Hepatocyte (in vitro differentiated cells): Measurements from ENCODE around the gene DEPDC5. TPM values are rescaled to one million over a fixed set of nuclear protein-coding genes. Genes with fewer than 3 reads are reported as not detected.

Experiments
- DNase-seq: peaks from one replicate; pipeline ENCODE4 v3.0.0-alpha.2; 2016; ENCODE audit warnings: low spot score
- H2AFZ ChIP-seq: fragments of 200-600 bp; sonication (generic); 2 replicates; pipeline ENCODE4 v1.6.0; 2016; ENCODE audit warnings: antibody characterized with exemption, mild to moderate bottlenecking
- H3K27ac ChIP-seq: fragments of 200-600 bp; sonication (generic); 2 replicates; pipeline ENCODE4 v1.5.1; 2016; ENCODE audit warnings: mild to moderate bottlenecking
- H3K27me3 ChIP-seq: fragments of 200-600 bp; sonication (generic); 2 replicates; pipeline ENCODE4 v1.6.1; 2016
- H3K36me3 ChIP-seq: fragments of 200-600 bp; sonication (generic); replicated peaks from 2 replicates; pipeline ENCODE4 v1.5.1; 2016; ENCODE audit warnings: low read depth; ENCODE audit not compliant: insufficient read depth
- H3K4me1 ChIP-seq: fragments of 200-600 bp; sonication (generic); 2 replicates; pipeline ENCODE4 v1.5.1; 2016; ENCODE audit warnings: mild to moderate bottlenecking, moderate library complexity; ENCODE audit not compliant: insufficient read depth
- H3K4me2 ChIP-seq: fragments of 200-600 bp; sonication (generic); 2 replicates; pipeline ENCODE4 v1.6.0; 2016
- H3K4me3 ChIP-seq: fragments of 200-600 bp; sonication (generic); 2 replicates; pipeline ENCODE4 v1.5.1; 2016; ENCODE audit warnings: mild to moderate bottlenecking
- H3K79me2 ChIP-seq: fragments of 200-600 bp; sonication (generic); 2 replicates; pipeline ENCODE4 v1.6.0; 2017; ENCODE audit warnings: mild to moderate bottlenecking
- H3K9me2 ChIP-seq: fragments of 200-600 bp; sonication (generic); replicated peaks from 2 replicates; pipeline ENCODE4 v1.6.0; 2017; ENCODE audit warnings: mild to moderate bottlenecking; ENCODE audit not compliant: insufficient read depth
- H3K9me3 ChIP-seq: fragments of 200-600 bp; sonication (generic); 2 replicates; pipeline ENCODE4 v1.5.1; 2016; ENCODE audit warnings: low read depth, mild to moderate bottlenecking
- H4K20me1 ChIP-seq: fragments of 200-600 bp; sonication (generic); 2 replicates; pipeline ENCODE4 v1.6.0; 2016; ENCODE audit warnings: mild to moderate bottlenecking; ENCODE audit not compliant: insufficient read depth, poor library complexity, severe bottlenecking
- EZH2 ChIP-seq: fragments of 200-600 bp; sonication (generic); IDR thresholded peaks from 2 replicates; pipeline ENCODE4 v1.6.1; 2016; ENCODE audit warnings: antibody characterized with exemption, mild to moderate bottlenecking, borderline replicate concordance
- EZH2phosphoT487 ChIP-seq: fragments of 200-600 bp; sonication (generic); IDR thresholded peaks from one replicate; pipeline ENCODE4 v1.6.1; 2018; ENCODE audit warnings: antibody characterized with exemption, mild to moderate bottlenecking, low read depth, moderate library complexity; ENCODE audit not compliant: unreplicated experiment, severe bottlenecking
- WGBS: methylation state at CpG from one replicate; pipeline ENCODE4 v1.1.6; 2016; ENCODE audit warnings: low lambda C conversion rate; ENCODE audit errors: missing lambda C conversion rate; 5-methylcytosine and 5-hydroxymethylcytosine counted together
- polyA plus RNA-seq: library from polyadenylated mRNA; unstranded; fragments of >200 nt; fragmentation: Nextera tagmentation; extraction: Ambion mirVana; gene quantifications from 2 replicates; pipeline ENCODE4 v1.2.1, GENCODE V29; 2016
- total RNA-seq: library from RNA; depleted of rRNA; stranded (reverse); fragments of >200 nt; gene quantifications from 2 replicates; pipeline ENCODE4 v1.2.3, GENCODE V29; 2014
- TF ChIP-seq, protein P1 (sequence below): fragments of 200-600 bp; sonication (generic); IDR thresholded peaks from 2 replicates; pipeline ENCODE4 v1.5.1; 2016; ENCODE audit warnings: antibody characterized with exemption, mild to moderate bottlenecking; ENCODE audit not compliant: poor library complexity

Gene DEPDC5
- total and polyA plus RNA-seq, 2 experiments from 2014 or later = 12.9 to 14.5 TPM

DNA sequence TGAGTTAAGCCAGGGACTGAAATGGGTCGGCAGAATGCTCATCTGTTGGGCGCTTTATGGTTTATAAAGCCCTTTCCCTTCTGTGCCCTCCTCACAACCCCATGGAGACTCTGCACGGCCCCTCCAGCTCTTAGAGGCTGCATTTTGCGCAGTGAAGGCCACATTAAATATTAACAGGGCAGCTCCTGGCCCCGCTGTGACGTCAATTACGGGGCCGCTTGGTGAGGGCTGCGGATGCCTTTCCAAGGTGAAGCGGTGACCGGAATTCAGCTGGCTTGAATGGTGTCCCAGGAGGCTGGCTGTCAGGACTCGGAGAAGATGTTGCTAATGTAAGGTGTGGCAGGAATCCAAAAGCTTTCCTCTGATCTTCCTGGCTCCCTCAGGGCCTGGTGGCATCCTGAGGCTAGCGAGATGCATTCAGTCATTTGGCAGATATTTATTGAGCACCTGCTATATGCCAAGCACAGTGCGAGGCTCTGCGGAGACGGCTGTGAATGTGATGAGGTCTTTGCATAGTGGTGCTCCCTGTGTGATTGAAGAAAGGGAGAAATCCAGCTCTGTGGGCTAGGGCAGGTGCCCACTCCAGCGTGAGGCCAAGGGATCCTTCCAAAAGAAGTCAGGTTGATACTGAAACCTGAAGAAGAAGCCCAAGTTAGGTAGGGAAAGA lies 180.1 kb downstream of the DEPDC5 start:
- Histone ChIP-seq H3K9me3 (no peaks in the 10 kb centered on the region), H3K9me2 (no peaks in the 10 kb centered on the region)

DNA sequence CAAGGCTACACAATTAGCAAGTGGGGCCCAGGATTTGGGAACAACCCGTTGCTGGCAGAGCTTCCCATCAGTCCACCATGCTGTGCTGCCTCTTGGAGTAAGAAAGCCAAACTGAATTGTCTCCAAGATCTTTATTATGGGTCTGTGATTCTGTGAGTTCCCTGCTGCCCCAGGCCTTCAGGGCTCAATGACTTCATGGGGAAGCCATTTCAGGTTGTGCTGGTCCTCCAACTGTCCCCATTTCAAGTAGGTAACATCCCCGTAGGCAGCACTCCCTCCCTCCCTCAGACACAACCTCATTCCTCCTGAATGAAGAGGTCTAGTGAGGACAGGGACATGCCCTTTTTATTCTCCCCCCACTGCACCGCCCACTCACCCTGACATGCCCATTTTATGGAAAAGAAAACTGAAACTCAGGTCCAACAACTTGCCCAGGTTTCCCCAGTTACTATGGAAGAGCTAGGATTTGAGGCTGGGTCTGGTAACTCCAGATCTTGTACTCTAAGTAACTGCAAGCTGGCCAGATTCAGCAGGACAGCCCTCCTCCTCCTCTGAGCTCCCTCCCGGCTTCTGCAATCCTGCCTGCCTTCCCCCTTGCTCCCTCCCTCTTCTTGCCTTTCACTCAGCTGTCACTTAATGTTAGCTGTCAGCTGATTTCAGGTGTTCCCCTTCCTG lies 182.3 kb downstream of the DEPDC5 start:
- Histone ChIP-seq H3K4me3 (no peak overlapping the region), H3K27me3 (no peaks in the 10 kb centered on the region), H3K79me2 (no peaks in the 10 kb centered on the region), H3K4me1 (no peaks in the 10 kb centered on the region), H3K36me3 (no peaks in the 10 kb centered on the region), H3K9me3 (no peaks in the 10 kb centered on the region), H2AFZ (no peak overlapping the region), H3K4me2 (no peak overlapping the region), H3K27ac (no peak overlapping the region), H4K20me1 (no peaks in the 10 kb centered on the region), H3K9me2 (no peaks in the 10 kb centered on the region)
- 69% methylated on average over 4 of the region's 4 CpGs for WGBS
- DNase-seq = no peak
- TF ChIP-seq EZH2 (no peak), EZH2phosphoT487 (no peak)
- TF ChIP-seq, protein P1, sequence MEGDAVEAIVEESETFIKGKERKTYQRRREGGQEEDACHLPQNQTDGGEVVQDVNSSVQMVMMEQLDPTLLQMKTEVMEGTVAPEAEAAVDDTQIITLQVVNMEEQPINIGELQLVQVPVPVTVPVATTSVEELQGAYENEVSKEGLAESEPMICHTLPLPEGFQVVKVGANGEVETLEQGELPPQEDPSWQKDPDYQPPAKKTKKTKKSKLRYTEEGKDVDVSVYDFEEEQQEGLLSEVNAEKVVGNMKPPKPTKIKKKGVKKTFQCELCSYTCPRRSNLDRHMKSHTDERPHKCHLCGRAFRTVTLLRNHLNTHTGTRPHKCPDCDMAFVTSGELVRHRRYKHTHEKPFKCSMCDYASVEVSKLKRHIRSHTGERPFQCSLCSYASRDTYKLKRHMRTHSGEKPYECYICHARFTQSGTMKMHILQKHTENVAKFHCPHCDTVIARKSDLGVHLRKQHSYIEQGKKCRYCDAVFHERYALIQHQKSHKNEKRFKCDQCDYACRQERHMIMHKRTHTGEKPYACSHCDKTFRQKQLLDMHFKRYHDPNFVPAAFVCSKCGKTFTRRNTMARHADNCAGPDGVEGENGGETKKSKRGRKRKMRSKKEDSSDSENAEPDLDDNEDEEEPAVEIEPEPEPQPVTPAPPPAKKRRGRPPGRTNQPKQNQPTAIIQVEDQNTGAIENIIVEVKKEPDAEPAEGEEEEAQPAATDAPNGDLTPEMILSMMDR = no peak

More for the DNA sequence above, 180.1 kb downstream of the DEPDC5 start:
- DNase-seq = no peak
- H2AFZ ChIP-seq = no peak overlapping the region
- H3K4me1 ChIP-seq = peaks cover 7% of the 10 kb centered on the region
- no peak overlapping the region for H3K4me3 ChIP-seq
- H3K4me2 ChIP-seq = no peak overlapping the region
- H3K36me3 ChIP-seq = no peaks in the 10 kb centered on the region
- no peak overlapping the region for H3K27ac ChIP-seq
- TF ChIP-seq EZH2 = no peak
- TF ChIP-seq, protein P1 = no peak
- TF ChIP-seq EZH2phosphoT487 = no peak
- no peaks in the 10 kb centered on the region for H3K79me2 ChIP-seq
- H3K27me3 ChIP-seq = no peaks in the 10 kb centered on the region
- no peaks in the 10 kb centered on the region for H4K20me1 ChIP-seq
- WGBS = 88% methylated on average over 17 of the region's 17 CpGs

DNA sequence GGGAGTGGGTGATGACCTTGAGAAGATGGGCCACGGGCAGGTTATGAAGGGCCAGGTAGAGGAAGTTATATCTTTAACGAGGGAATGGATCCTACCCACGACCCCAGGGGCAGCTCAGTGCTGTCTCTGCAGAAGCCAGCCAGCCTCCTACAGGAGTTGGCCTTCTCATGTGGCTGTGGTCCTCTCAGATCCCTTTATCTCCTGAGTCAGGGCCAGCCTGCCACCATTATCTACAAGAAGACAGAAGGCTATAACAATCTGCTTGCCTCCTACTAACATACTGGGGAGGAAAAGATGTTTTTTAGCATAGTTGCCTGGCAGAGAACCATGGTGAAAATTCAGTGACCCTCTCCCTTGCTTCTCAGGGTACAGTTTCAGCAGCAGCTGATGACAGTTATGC lies 183.5 kb downstream of the DEPDC5 start:
- H2AFZ ChIP-seq = no peak overlapping the region
- no peak overlapping the region for H3K4me3 ChIP-seq
- H3K9me2 ChIP-seq = no peaks in the 10 kb centered on the region
- no peak overlapping the region for H3K4me2 ChIP-seq
- no peaks in the 10 kb centered on the region for H3K27me3 ChIP-seq
- no peaks in the 10 kb centered on the region for H3K36me3 ChIP-seq
- no peak overlapping the region for H3K27ac ChIP-seq
- no peak for DNase-seq
- WGBS = 79% methylated on average over 3 of the region's 3 CpGs
- no peaks in the 10 kb centered on the region for H3K4me1 ChIP-seq
- H3K79me2 ChIP-seq = no peaks in the 10 kb centered on the region
- no peaks in the 10 kb centered on the region for H4K20me1 ChIP-seq
- TF ChIP-seq EZH2 = no peak
- no peaks in the 10 kb centered on the region for H3K9me3 ChIP-seq

DNA sequence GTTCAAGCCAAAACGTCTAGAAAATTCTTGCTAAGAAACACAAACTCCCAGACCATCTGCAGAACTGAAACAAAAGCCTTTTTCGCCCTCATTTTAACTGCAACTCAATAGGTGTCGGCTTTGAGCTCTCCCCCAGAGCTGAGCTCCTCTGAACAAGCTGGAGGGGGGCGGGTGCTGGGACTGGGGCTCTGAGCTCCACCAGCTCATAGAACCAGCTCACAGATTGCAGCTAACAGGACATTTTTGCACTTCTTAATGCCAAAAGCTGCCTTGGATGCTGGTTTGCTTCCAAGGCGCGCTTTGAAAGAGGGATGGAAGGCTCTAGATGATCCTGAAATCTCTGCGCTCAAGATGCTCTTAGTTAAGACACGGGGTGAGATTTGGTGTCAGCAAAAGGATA lies 184.5 kb downstream of the DEPDC5 start:
- no peak overlapping the region for H3K4me3 ChIP-seq
- no peaks in the 10 kb centered on the region for H3K9me2 ChIP-seq
- no peaks in the 10 kb centered on the region for H4K20me1 ChIP-seq
- H3K9me3 ChIP-seq = no peaks in the 10 kb centered on the region
- H3K27ac ChIP-seq = no peak overlapping the region
- H3K4me2 ChIP-seq = no peak overlapping the region
- H3K4me1 ChIP-seq = no peaks in the 10 kb centered on the region
- H3K79me2 ChIP-seq = no peaks in the 10 kb centered on the region
- TF ChIP-seq, protein P1 = no peak
- TF ChIP-seq EZH2 (no peak), EZH2phosphoT487 (no peak)
- H2AFZ ChIP-seq = no peak overlapping the region
- no peak for DNase-seq
- no peaks in the 10 kb centered on the region for H3K27me3 ChIP-seq
- 83% methylated on average over 8 of the region's 8 CpGs for WGBS
- H3K36me3 ChIP-seq = no peaks in the 10 kb centered on the region
